Fibroblast of peridontal ligament (primary cell): ENCODE measurements around the gene WDPCP.
A peak's percentile ranks its signal among the peaks of the same experiment; 100 is the strongest.
"Not testable (repeated sequence)": the region's sequence is repeated elsewhere in the genome, so short reads cannot be mapped to it uniquely, and the experiment has no call there.

Experiments used
- DNase-seq: peaks from one replicate; pipeline ENCODE4 v3.0.0-alpha.2; 2010; ENCODE audit errors: extremely low read depth

Gene WDPCP

DNA sequence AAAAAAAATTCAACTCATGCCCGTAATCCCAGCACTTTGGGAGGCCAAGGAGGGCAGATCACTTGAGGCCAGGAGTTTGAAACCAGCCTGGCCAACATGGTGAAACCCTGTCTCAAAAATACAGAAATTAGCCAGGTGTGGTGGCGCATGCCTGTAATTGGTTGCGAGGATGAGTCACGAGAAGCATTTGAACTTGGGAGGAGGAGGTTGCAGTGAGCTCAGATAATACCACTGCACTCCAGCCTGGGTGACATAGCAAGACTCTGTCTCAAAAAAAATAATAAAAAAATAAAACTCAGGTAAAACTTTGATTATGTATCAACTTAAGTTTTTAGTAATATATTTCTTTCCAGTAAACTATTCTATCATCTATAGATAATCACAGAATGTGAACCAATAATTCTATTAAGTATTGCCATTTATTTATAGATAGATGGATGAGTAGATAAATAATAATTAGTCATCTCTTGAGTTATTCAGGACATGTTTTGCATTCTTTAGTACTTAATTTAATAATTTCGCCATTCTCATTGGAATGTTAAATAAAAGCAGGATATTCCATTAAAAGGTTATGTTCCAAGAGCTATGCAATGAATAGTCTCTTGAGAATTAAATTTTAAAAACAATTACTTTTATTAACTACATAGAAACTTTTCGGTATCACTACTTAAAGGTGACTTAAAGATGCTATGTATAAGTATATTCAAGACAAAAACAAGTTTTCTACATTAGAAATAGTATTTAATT is 48.7 kb downstream of the WDPCP start:
- no peak for DNase-seq

DNA sequence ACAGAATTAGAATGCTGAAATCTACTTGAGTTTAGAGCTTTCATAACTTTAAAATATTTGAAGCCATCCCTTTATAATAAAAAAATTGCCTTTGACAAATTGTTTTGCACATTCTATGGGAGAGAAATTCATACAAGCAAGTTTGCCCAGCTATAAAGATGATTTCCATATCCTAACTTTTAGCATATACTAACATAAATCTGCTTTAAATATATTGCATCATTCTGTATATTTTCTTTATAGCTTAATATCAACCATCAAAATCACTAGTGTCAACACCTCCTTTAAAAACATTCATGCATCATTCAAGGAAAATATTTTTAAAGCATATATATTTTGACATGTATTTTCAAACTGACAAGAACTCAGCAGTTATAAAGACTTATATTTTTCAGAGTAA is 49.9 kb downstream of the WDPCP start:
- DNase-seq: no peak

DNA sequence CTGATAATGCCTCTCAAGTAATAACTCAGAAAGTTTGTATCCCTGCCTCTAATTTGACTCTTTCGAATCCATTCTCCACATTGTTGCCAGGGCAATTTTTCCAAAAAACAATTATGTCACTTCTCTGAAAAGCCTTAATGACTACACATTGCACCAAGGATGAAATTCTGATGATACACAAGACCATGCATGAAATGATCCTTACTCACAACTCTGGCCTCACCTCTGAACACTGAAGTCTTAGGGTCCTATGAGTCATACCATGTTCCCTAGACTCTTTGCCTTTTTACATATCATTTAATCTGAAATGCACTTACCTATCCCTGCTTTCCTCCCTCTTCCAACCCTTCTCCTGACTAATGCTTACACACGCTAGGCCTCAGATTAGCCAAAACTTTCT is 51.0 kb downstream of the WDPCP start:
- peak; percentile 4 for DNase-seq

DNA sequence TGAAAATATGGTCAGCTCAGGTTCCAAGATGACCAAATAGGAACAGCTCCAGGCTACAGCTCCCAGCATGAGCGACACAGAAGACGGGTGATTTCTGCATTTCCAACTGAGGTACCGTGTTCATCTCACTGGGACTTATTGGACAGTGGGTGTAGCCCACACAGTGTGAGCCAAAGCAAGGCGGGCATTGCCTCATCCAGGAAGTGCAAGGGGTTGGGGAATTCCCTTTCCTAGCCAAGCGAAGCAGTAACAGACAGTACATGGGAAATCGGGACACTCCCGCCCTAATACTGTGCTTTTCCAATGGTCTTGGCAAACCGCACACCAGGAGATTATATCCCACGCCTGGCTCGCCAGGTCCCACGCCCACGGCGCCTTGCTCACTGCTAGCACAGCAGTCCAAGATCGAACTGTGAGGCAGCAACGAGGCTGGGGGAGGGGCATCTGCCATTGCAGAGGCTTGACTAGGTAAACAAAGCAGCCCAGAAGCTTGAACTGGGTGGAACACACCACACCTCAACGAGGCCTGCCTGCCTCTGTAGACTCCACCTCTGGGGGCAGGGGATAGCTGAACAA is 57.5 kb downstream of the WDPCP start:
- DNase-seq: no peak

DNA sequence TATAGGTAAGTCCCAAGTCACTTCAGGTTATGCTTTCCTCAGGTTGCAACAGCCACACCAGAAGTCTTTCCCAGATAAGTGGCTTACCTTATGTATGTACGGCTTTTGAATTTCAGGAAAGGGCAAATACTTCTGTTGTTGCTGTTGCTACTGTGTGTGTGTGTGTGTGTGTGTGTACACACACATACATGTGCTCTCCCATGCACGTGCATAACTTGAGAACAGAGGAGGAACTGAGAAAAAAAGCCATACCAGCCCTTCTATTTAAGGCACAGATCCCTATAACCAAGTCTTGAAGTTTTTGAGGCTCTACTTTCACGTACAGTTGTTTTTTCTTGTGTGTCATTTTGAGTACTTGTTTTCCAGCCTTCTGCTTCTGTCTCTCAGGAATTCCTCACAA is 62.4 kb downstream of the WDPCP start:
- DNase-seq: no peak

DNA sequence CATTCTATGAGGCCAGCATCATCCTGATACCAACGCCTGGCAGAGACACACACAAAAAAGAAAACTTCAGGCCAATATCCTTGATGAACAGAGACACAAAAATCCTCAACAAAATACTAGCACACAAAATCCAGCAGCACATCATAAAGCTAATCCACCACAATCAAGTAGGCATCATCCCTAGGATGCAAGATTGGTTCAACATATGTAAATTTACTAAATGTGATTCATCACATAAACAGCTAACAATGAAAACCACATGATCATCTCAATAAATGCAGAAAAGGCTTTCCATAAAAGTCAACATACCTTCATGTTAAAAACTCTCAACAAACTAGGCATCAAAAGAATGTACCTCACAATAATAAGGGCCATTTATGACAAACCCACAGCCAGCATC is 65.3 kb downstream of the WDPCP start:
- DNase-seq: no peak

DNA sequence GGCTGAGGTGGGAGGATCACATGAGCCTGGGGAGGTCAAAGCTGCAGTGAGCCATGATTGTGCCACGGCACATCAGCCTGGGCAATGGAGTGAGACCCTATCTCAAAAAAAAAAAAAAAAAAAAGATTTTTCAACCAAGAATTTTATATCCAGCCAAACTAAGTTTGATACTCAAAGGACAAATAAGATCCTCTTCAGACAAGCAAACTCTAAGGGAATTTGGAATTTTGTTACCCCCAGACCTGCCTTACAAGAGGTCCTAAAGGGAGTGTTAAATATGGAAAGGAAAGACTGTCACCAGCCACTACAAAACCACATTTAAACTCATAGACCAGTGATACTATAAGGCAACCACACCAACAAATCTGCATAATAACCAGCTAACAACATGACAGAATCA is 67.5 kb downstream of the WDPCP start:
- DNase-seq: no peak

DNA sequence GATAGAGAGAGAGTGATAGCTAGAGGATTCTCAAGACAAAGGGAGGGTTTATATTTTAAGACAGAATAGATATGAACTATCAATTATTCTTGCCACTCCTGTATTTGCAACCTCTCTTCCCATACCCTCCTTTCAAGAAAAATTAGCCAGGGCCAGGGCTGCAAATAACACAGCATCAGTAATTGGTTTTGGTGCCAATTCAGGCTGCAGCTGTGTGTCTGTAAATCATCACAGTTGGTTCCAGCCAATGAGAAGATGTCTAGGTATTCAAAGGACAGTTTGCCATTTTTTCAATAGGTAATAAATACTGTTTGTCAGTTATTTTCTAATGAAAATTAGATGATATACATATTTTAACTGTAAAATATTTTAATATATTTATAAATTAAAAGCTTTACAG is 73.5 kb downstream of the WDPCP start:
- DNase-seq: no peak

DNA sequence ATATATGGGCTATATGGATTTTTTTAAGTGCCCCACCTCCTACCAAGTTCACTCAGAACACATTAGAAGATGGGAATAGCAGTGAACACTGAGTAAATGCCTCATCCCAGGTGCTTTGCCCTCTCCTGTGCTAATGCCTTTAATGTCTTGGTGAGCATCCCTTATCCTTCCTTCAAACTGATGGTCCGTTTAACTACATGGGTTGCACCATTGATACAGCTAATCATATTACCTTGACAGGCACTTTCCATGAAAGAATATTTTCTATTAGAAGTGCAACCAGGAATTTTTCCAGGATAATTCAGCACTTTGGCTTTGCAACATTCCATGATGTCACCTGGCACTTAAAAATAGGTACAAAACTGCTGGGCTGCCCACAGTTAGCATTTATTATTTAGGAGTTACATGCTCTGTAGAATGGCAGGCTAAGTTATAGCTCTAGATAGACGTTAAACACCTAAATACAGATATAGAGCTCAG is 74.0 kb downstream of the WDPCP start:
- no peak for DNase-seq

DNA sequence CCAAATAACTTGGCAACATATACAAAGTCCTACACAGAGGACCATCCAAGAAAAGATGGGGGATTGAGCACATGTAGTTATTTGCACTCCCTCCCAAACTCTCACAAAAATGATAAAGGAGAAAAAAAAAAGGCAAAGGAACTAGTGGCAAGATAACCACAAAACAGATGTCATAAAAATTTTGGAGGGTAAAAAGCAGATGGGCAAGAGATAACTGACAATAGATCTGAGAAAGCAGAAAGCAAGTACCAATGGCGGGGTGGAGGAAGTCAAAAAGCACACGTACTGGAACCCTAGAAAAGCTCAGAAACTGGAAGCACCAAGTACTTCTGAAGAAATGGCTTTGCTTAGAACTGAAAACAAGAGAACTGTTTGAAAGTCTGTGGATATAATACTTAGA is 82.0 kb downstream of the WDPCP start:
- no peak for DNase-seq

DNA sequence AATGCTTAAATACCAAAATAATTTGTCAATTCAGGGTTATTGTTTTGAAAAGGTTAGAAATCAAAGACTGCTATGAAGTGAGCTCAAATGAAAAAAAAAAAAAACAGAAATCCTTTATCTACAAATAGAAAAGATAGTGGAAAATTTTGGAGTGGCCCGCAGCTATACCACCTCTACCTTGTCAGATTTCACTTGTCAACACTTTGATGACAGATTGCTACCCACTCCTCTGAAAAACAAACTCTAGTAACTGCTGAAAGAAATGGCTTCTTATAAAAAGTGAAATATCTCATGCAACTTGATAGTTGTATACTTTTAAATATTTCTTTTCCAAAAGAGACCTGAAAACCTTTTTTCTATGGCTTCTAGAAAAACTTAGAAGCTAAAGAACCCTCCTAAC is 84.5 kb downstream of the WDPCP start:
- DNase-seq: no peak

DNA sequence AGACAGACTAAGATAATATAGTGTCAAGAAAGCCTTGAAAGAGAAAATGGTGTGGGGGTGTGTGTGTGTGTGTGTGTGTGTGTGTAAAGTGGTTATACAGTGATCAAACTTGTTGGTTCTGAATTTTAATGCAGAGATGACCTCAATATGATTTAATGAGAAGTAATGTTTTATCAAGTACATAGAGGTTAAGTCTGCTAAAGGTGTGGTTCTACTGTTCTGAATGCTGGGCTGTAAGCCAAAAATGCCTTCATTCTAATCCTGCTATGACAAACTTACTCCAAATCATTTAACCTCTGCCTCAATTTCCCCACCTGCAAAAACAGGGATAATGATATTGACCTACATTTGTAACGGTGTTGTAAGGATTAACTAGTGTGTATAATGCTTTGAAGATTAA is 87.9 kb downstream of the WDPCP start:
- no peak for DNase-seq

DNA sequence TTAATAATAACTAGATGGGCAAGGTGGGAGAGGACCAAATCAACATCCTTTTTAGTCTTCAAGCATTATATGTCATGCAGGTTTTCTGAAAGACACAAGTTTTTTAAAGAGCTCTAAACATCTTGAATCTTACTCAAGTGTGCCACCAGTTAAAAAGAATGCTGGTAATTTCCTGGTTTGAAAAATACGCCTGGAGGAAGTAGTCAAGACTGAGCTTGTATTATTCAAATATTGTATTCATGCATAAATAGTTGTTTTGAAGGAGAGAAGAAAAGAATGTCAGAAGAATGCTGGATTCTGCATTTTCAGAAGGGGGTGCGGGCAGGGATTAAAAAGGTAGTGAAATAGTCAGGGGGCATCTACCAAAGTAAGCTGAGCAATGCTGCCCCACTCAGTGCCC is 90.7 kb downstream of the WDPCP start:
- no peak for DNase-seq

DNA sequence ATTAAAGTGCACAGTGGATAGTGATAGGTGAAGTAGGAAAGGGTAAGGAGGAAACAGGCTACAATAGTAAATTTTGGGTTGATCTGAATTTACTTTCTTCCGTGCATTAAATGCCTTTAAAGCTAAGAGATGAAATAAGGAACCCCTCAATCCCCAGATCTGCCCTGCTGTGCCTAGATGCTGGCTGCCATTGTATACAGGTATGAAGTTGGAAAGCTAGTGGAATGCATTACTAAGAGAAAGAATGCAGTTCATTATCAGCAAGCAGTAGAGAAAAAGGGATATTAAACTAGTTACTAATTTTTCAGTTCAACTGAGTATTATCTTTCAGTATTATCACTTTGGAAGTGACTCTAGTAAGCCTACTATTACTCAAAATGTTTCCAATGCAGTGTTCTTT is 93.3 kb downstream of the WDPCP start:
- DNase-seq: no peak

DNA sequence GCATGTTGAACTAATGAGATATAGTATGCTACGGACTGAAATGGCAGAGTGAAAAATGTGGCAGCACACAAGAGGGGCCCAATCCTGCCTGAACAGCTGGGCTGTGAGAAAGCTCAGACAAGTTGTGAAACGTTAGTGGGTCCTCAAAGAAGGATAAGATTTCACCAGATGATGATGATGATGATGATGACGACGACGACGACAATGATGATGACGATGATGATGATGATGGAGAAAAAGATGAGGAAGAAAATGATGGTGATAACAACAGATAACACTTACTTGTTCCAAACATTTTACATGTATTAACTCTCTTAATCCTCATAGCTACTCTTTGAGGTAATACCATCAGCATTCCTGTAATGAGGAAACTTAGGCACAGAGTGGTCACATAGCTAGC is 94.2 kb downstream of the WDPCP start:
- DNase-seq: no peak

DNA sequence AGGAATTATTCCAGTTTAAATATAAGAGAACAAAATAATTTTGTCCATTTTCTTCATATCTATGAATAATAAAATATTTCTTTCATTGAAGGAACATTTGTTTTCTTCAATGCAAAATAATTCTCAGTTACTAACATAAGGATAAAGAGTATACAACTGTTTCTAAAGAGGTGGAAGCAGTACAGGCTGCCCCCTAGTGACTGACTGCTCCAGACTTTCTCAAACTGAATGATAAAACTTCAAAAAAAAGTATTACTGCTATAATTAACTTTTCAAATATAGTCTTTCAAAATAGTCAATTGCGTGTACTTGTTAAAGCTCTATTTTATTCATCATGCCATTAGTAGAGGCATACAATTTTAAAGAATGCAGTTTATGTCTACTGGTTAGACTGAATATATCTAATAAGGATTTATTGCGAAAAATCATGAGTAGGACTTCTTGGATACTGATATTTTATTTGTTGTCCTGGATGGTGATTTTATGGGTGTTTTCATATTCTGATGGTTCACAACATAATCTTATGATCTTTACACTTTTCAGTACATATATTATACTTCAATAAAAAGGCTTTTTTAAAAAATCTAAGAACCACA is 100.1 kb downstream of the WDPCP start:
- DNase-seq: peak; percentile 66

DNA sequence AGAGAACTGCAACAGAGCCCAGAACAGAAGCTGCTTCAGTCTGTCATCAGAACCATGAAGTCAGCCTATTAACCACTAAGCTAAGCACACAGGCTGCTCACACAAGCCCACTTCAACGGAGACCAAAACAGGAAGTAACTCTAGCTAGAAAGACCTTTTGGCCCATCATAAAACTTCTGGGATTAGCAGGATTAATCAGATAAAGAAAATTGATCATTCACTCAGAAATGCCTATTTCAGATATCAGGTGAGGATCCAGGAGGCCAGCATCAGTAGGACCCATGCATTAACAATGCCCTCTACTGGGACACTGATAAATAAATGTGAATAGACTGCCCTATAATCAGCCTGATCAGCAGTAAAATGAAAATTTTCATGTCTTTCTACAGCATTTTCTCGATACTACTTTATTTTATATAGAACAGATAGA is 101.4 kb downstream of the WDPCP start:
- DNase-seq: no peak

DNA sequence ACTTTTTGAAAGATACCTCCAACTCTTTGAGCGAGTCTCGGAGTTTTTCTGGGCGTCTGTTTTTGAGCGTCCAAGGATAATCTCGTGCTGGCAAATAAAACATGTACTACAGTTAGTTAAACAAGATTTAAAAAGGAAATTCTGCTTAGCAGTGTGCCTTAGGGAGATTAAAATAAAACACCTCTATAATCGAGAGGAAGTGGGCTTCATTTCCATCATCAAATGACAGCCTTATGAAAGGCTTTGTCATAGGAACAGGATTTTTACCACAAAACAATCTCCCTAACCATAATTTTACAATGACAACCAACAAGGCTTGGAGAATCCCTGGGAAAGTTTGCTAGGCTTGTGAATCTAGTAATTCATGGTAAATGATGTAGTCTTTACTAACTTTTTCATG is 103.4 kb downstream of the WDPCP start:
- DNase-seq: no peak

DNA sequence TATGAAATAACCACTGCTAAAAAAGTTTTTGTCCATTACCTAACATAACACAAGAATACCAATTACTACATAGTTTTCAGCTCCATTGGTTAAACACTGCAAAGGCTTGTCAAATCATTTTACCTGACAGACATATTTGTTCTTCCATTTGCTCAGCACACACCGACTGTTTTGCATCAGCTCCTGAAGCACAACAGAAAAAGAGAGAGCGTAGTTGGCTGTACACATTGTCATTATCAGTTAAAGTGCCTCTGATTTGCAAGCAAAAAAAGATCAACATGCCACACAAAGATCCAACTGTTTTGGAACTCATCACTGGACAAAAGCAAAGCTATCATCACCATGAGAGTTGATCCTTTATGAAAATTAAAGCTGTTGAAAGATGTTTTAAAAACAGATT is 103.8 kb downstream of the WDPCP start:
- DNase-seq: no peak

DNA sequence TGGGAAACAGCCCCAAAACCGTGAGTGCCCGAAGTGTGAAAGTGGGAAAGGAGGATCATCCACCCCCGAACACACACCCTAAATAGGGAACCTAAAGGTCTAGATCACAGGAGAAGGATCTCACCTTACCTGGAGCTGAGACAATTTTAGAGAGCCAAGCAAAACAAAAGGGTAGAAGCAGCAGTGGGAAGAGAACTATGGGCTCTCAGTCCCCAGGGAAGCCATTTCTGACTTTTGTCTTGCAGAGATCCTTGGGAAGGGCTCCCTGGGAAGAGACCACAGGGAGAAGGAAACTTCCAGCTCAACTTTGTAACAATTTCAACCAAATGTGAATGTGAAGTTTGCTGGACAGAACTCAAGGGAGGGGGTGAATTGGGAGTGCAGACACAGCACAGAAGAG is 110.6 kb downstream of the WDPCP start:
- no peak for DNase-seq

DNA sequence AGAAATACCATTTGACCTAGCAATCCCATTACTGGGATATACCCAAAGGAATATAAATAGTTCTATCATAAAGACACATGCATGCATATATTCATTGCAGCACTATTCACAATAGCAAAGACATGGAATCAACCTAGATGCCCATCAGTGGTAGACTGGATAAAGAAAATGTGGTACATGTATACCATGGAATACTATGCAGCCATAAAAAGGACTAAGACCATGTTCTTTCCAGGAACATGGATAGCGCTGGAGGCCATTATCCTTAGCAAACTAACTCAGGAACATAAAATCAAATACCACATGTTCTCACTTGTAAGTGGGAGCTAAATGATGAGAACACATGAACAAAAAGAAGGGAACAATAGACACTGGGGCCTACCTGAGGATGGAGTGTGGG is 119.0 kb downstream of the WDPCP start:
- DNase-seq: not testable (repeated sequence)

DNA sequence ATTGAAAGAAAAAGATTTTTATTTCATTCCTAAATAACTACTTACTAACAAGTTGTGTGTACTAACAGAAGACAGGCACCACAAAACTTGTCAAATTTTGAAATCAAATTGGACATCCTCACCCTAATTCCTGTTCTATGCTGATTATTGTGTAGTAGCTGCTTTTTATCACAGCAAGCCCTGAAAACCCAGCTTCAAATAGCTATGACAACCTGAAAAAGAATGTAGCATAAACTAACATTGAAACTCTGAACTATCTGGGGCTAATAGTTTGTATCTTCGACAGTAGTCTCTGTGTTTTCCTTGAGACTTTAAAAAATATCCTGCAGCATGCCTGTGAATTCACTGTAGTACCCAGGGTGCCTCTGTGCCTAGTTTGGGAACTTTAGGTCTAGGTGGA is 122.6 kb downstream of the WDPCP start:
- peak; percentile 19 for DNase-seq

DNA sequence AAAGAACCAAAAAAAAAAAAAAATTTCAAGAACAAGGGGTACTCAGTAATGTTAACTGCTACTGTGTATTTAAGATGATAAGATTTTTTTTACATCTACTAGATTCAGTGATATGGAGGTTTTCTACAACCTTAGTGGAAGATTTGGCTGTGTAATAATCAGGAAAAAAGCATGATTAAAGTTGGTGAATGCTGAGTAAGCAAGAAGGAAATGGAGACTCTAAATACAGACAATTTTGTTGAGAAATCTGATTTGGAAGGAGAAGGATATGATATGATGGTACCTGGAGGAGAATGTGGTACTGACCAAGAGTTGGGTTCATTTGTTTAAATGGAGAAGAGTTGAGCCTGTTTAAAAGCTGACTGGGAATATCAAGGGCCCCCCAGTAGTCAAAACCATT is 125.1 kb downstream of the WDPCP start:
- no peak for DNase-seq
